Activated CD8-positive, alpha-beta memory T cell treated with anti-CD3 and anti-CD28 coated beads, Interleukin-2, amount 50 U/mL, for 1 hour (primary cell): ENCODE data around the gene RTKN.
"Not testable (repeated sequence)": the region's sequence is repeated elsewhere in the genome, so short reads cannot be mapped to it uniquely, and the experiment has no call there.

Experiments
- DNase-seq: peaks from one replicate; pipeline ENCODE4 v3.0.0-alpha.2; 2020; ENCODE audit errors: extremely low read depth

The RTKN gene

DNA sequence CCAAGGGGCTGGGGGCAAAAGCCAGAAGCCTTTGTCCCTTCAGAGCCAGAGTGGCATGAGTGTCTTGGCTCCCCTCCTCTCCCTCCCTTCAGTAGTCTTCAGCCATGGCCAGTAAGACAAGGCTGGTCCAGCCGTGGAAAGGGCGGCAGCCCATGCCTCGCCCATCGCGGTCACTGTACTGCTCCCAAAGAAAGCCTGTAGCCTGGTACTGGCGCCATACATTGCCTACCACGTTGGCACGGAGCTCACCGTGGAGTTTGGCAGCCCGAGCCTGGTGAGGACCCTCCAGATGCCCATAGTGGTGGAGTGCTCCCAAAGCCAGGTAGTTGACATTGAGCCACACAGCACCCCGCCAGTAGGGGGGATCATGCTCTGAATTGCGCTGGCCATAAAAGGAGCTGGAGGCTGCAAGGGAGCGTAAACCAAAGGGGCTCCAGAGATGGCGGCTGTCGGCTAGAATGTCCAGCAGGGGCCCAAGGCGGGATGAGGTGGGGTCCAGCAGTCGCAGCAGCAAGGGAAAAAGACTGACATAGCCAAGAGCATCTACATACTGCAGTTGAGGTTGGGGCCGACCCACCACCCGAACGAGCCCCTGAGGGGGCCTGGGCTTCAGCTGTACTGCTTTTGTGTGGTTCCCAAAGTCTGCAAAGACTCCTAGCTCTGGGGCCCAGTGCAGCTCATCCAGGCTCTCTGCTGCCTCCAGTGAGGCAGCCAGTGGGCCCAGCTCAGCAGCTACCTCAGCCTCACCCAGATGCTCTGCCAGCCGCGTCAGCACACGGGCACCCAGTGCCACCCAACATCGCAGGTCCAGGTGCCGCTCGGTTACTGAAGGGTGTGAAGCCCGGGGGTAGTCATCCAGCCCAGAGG is 19.7 kb upstream of the RTKN start:
- DNase-seq = no peak

DNA sequence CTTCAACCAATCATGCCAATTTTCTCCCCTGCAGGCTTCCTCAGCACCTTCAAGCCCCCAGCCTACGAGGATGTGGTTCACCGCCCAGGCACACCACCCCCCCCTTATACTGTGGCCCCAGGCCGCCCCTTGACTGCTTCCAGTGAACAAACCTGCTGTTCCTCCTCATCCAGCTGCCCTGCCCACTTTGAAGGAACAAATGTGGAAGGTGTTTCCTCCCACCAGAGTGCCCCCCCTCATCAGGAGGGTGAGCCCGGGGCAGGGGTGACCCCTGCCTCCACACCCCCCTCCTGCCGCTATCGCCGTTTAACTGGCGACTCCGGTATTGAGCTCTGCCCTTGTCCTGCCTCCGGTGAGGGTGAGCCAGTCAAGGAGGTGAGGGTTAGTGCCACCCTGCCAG is 18.4 kb upstream of the RTKN start:
- DNase-seq = not testable (repeated sequence)

GRCh38 chr2:74459503-74460118 is 17.9 kb upstream of the RTKN start:
- DNase-seq = not testable (repeated sequence)

DNA sequence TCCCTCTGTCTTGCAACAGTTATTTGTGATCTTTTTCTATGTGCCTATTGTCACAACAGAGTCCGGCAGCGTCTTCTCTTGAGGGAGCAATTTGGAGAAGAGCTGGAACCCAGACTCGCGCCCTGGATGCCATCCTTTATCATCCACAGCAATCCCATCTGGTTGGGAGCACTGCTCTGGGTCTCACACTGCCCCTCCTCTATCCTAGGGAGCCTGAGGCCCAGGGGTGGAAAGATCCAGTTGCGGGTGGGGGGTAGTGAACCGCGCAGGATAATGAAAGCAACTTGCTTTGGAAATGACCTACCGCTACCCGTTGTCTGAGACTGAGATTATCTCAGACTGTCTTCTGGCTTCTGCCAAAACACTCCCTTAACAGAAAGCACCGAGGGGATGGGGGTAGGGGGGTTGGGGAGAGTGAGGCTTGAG is 17.2 kb upstream of the RTKN start:
- DNase-seq = no peak

- peak; percentile 99 for DNase-seq
Measured at GRCh38 chr2:74458132-74458937, 16.6 kb upstream of the RTKN start, which contains the start of gene WBP1. Gene WBP1, plus strand, starts transcription at chr2:74458438. Its CDS starts 165 bp downstream, at chr2:74458603.

DNA sequence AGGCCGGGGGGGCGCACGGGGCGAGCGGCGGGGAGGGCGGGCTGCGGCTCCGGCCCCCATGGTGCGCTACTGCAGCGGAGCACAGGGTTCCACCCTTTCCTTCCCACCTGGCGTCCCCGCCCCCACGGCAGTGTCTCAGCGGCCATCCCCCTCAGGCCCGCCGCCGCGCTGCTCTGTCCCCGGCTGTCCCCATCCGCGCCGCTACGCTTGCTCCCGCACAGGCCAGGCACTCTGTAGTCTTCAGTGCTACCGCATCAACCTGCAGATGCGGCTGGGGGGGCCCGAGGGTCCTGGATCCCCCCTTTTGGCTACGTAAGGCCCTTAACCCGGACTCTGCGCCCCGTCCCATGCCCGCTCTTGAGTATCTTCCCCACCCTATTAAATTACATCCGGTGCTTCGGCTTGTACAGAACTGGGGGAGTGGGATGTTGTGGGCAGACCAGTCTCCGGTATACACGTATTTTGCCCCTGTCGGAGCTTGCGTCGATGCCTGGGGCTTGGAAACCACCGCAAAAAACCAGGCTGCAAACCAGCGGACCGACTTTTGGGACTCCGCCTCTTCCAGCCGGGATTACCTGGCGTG is 15.9 kb upstream of the RTKN start:
- peak; percentile 50 for DNase-seq

DNA sequence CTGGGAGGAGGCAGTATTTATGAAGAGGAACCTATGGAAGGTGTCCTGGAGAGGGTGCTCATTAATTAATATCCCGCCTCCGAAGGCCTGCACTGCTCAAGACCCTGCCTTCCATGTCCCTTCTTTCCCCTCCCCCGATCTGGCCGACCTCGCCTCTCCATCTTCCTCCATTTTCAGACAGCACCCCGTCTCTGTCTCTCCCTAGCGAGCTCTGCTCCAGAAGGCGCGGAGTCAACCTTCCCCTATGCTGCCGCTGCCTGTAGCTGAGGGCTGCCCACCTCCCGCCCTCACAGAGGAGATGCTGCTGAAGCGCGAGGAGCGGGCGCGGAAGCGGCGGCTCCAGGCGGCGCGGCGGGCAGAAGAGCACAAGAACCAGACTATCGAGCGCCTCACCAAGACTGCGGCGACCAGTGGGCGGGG is 15.4 kb upstream of the RTKN start:
- no peak for DNase-seq

DNA sequence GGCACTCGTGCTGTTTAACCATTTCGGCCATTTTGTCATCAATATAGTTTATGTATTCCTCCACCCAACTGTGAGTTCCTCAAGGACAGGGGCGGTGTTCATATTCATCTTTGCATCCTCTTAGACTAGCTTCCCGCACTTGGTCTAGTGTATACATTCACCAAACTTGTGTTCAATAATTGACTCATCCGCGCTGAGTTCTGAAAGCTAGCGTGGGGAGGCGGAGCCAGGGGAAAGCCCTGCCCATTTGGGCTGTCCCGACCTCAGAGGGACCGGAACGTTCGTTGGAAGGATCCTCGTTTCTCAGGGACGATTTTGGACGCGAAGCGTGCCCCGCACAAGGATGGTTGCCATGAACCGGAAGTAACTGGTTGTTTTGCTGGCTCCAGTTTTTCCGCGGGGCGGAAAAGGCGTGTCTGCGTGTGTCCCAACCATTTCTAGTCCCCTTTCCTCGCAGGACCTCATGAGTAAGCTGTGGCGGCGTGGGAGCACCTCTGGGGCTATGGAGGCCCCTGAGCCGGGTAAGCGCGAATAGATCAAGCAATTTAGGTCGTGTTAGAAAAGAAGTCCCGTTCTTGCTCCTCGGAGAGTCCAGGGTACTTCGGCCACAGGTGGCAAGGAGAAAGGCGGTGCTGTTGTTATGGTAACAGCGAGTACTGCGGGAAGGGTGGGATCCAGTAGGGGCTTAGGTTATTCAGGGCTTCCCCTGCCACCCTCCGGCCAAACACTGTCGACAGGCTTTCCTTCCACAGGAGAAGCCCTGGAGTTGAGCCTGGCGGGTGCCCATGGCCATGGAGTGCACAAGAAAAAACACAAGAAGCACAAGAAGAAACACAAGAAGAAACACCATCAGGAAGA is 13.1 kb upstream of the RTKN start, which contains the start of gene INO80B:
TSS of gene INO80B (plus strand) at position 434 of the 858 bp plus-strand sequence. CDS start at position 464, 30 bp downstream.
- peak; percentile 92 for DNase-seq

GRCh38 chr2:74450570-74451190 is 8.9 kb upstream of the RTKN start:
- no peak for DNase-seq

DNA sequence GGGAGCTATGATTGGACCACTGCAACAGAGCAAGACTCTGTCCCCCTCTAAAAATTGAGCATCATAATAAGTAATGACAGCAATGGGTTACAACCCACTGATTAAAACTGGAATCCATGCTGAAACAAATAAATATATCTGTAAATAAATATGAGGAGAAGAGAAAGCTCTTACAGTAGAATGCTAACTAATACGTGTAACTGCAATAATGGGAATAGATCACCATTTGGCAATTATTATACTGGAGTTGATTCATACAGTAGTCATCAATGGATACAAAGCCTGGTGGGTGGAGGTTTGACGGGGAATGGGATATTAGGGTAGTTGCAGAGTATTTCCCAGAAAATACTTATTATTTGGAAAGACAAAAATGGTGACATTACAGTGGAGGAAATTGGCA is 7.0 kb upstream of the RTKN start:
- no peak for DNase-seq

- no peak for DNase-seq
Measured at GRCh38 chr2:74447230-74447999, 5.7 kb upstream of the RTKN start.

DNA sequence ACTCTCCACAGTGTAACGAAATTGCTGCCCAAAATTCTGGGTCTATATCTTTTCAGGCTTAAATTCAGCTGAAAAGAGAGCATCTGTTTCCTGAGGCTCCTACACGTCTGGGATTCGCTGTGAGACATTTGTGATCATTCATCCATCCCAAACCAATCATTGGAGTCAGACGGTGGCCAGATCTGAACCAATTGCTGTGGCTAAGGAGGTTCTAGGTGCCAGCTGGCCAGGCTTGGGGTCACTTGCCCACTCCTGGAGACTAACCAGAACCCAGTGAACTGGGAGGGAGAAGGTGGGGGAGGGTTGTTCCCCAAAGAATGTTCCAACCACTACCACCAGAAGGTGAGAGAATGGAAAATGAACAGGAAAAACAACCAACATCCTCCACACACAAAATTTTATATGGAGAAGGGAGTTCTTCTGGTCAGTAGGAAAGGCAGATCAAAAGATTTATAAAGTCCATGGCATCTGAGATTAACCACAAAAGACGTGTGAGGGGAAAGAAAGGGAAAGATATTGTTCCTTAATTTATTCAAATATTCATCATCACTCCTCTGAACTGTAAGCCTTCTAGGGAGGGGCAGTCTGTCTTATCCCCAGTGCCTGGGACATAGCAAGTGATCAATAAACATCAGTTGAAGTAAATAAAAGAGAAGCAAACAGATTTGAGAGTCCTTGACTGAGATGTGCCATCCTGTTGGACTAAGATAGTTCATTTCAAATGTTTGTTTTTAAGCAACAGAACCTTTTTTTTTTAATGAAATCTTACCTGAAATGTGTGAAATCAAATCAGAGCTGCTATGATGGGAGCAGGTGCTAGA is 3.0 kb upstream of the RTKN start:
- DNase-seq = no peak

GRCh38 chr2:74442483-74443297 is 953 bp upstream of the RTKN start:
- DNase-seq = not testable (repeated sequence)

DNA sequence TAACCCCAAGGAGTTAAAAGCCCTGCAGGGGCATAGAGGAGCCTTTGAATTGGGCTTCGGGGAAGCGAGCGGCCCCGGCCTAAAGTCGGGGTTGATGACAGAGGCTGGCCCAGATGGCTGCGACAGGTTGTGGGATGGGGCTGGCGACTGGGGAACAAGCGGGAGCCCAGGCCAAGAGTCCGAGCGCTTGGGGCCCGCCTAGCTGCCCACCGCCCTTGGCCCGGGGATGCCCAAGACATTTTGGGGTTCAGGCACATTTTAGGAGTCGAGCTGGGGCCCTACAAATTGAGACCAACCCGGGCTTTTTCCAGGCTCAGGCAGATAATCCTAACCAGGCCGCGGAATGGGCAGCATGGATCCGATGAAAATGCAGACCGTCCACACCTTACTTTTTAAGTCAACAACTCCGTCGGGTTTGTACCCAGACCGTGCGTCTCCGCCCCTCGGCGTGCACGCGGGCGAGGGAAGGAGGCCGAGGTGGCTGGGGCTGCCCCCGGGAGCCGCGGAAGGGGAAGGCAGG is 507 bp downstream of the RTKN start:
- DNase-seq = no peak

DNA sequence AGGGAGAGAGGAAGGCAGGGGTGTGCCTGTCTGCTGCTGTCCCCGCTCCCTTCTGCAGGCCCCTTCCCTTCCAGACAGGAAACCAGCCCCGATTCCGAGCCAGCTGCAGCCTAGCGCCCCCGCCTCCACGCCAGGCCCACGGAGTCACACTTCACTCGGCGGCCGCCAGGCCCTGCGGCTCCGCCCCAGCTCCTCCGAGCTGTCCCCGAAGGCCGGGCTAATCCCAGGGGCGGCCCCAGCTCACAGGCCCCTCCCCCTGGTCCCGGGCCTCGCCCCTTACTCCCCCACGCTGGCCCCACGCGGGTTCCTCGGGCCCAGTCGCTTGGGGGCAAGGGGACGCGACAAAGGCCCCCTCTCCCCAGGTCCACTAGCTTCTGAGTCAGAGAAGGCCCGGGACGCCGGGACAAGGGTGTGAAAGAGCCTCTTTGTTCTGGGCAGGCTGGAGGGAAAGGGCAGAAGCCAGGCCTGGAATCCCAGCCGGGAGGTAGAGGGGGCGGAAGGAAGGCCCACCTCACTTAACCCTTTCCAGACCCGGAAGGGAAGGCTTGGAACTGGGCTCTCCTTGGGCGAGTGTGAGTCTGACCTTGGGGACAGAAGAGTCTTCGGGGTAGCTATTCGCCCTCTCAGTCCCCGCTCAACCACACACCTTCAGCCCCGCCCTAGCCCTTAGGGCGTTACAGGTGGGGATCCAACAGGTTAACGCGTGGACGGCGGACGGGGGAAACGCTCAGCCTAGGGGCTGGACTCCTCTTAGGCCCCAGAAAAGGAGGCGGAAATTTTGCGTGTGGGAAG is 1.2 kb downstream of the RTKN start:
- DNase-seq = no peak

GRCh38 chr2:74439803-74440377 is 1.8 kb downstream of the RTKN start:
- DNase-seq = no peak
